HCEC 1CT (cell line): ENCODE measurements around the gene PRCD.

ENCODE experiments used
- DNase-seq: peaks from one replicate; pipeline ENCODE4 v3.0.0-alpha.2; 2017

The PRCD gene

GRCh38 chr17:76539631-76540271, at the start of gene PRCD:
TSS of gene PRCD (plus strand) at chr17:76540044. CDS start at chr17:76540142, 98 bp downstream.
- DNase-seq, result no peak

- DNase-seq, result no peak
Observed at GRCh38 chr17:76490112-76490710, 49.6 kb upstream of the PRCD start.

- no peak for DNase-seq
Observed at GRCh38 chr17:76491271-76492122, 48.3 kb upstream of the PRCD start.

- DNase-seq, result no peak
Observed at GRCh38 chr17:76492123-76492988, 47.5 kb upstream of the PRCD start.

- peak; percentile 85 for DNase-seq
Observed at GRCh38 chr17:76492989-76493501, 46.8 kb upstream of the PRCD start.

GRCh38 chr17:76493505-76494167, 46.2 kb upstream of the PRCD start:
- DNase-seq, result no peak

- no peak for DNase-seq
Observed at GRCh38 chr17:76495663-76496400, 44.0 kb upstream of the PRCD start.

GRCh38 chr17:76496464-76496863, 43.4 kb upstream of the PRCD start:
- no peak for DNase-seq

GRCh38 chr17:76497699-76497978, 42.2 kb upstream of the PRCD start:
- DNase-seq, result no peak

GRCh38 chr17:76497979-76498875, 41.6 kb upstream of the PRCD start:
- DNase-seq, result peak; percentile 78

GRCh38 chr17:76498876-76499251, 41.0 kb upstream of the PRCD start:
- DNase-seq, result no peak

- DNase-seq, result no peak
Observed at GRCh38 chr17:76499267-76499667, 40.6 kb upstream of the PRCD start.

- DNase-seq, result no peak
Observed at GRCh38 chr17:76500074-76500746, 39.6 kb upstream of the PRCD start.

- no peak for DNase-seq
Observed at GRCh38 chr17:76500747-76501017, 39.2 kb upstream of the PRCD start.

- peak; percentile 76 for DNase-seq
Observed at GRCh38 chr17:76501018-76501826, 38.6 kb upstream of the PRCD start, which contains the start of gene RHBDF2. TSS of gene RHBDF2 (minus strand) at chr17:76501423. CDS start at chr17:76481524, 19,899 bp downstream.

- no peak for DNase-seq
Observed at GRCh38 chr17:76501827-76502307, 38.0 kb upstream of the PRCD start.

GRCh38 chr17:76502341-76503211, 37.3 kb upstream of the PRCD start:
- DNase-seq, result no peak

- DNase-seq, result peak; percentile 24
Observed at GRCh38 chr17:76504117-76504516, 35.7 kb upstream of the PRCD start.
